ENCODE measurements around the gene RBM33.

RBM33 gene

DNA sequence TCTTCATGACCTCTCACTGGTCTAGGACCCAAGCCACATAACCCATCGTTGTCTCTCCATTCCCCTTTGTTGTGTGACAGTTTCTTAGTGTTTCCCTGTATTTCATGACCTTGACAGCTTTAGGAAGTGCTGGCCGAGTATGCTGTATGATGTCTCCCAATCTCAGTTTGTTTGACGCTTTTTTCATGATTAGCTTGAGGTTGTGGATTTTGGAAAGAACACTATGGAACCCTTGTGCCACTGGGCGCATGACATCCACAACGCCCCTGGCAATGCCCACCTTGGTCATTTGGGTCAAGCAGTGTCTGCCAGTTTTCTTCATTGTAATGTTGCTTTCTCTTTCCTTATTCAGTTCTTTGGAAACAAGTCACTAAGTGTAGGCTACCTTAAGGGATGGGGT, 52.3 kb downstream of the RBM33 start:
- no peak overlapping the region for H3K27ac ChIP-seq (ENCODE audit: low read length)
- H3K4me1 ChIP-seq (ENCODE audit: control insufficient read depth in 1 of 2, insufficient read depth in 2 of 2, low read length in 2 of 2), result peaks cover 4 to 5% of the 10 kb centered on the region in 2 donors
- no peak overlapping the region for H3K4me3 ChIP-seq (ENCODE audit: low read depth in 1 of 2, low read length in 2 of 2)
- no peaks in the 10 kb centered on the region for H3K27me3 ChIP-seq (ENCODE audit: low read depth, low read length)
- peaks cover 3 to 11% of the 10 kb centered on the region in 2 donors for H3K36me3 ChIP-seq (ENCODE audit: control insufficient read depth in 1 of 2, insufficient read depth in 2 of 2, low read length in 2 of 2)
- H3K9me3 ChIP-seq (ENCODE audit: control insufficient read depth in 1 of 2, low read length in 2 of 2), result no peaks in the 10 kb centered on the region

DNA sequence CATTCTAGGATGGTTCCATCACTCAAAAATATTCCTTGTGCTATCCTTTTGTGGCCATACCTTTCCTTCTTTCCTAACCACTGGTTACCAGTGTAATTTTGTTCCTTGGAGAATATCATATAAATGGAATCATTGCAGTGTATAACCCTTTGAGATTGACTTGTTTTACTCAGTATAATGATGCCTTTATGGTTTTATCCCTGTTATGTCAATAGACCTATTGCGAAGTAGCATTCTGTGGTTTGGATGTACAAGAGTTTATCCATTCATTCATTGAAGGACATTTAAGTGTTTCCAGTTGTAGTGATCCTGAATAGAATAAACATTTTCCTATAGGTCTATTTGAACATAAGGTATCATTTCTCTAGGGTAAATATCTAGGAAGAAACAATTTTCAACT, 54.2 kb downstream of the RBM33 start:
- H3K4me1 ChIP-seq (ENCODE audit: control insufficient read depth in 1 of 2, insufficient read depth in 2 of 2, low read length in 2 of 2), result peaks cover 0 to 4% of the 10 kb centered on the region in 2 donors
- no peak overlapping the region for H3K4me3 ChIP-seq (ENCODE audit: low read depth in 1 of 2, low read length in 2 of 2)

DNA sequence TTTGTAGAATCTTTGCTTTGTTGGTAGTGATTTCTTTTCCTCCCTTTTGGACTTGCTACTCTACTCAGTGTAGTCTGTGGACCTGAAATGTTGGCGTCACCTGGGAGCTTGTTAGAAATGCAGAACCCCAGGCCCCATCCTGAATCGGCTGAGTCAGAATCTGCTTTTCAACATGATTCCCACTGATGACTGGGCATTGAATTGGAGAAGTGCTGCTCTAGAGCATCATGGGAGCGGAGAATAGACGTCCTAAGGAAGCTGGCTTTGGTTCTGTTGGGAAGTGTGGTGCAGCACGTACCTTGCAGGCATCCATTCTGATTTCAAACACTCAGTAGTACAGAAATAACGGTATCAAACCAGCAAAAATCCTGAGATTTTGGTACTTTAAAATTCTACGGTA, 54.7 kb downstream of the RBM33 start:
- Histone ChIP-seq H3K9me3 (ENCODE audit: control insufficient read depth in 1 of 2, low read length in 2 of 2) (no peaks in the 10 kb centered on the region), H3K27ac (ENCODE audit: low read length) (no peak overlapping the region), H3K36me3 (ENCODE audit: control insufficient read depth in 1 of 2, insufficient read depth in 2 of 2, low read length in 2 of 2) (peaks cover 16 to 33% of the 10 kb centered on the region in 2 donors), H3K4me3 (ENCODE audit: low read depth in 1 of 2, low read length in 2 of 2) (no peak overlapping the region), H3K4me1 (ENCODE audit: control insufficient read depth in 1 of 2, insufficient read depth in 2 of 2, low read length in 2 of 2) (peaks cover 0 to 4% of the 10 kb centered on the region in 2 donors), H3K27me3 (ENCODE audit: low read depth, low read length) (no peaks in the 10 kb centered on the region)

More for the DNA sequence above, 54.2 kb downstream of the RBM33 start:
- peaks cover 12 to 28% of the 10 kb centered on the region in 2 donors for H3K36me3 ChIP-seq (ENCODE audit: control insufficient read depth in 1 of 2, insufficient read depth in 2 of 2, low read length in 2 of 2)
- H3K27me3 ChIP-seq (ENCODE audit: low read depth, low read length), result no peaks in the 10 kb centered on the region
- H3K9me3 ChIP-seq (ENCODE audit: control insufficient read depth in 1 of 2, low read length in 2 of 2), result no peaks in the 10 kb centered on the region
- no peak overlapping the region for H3K27ac ChIP-seq (ENCODE audit: low read length)

DNA sequence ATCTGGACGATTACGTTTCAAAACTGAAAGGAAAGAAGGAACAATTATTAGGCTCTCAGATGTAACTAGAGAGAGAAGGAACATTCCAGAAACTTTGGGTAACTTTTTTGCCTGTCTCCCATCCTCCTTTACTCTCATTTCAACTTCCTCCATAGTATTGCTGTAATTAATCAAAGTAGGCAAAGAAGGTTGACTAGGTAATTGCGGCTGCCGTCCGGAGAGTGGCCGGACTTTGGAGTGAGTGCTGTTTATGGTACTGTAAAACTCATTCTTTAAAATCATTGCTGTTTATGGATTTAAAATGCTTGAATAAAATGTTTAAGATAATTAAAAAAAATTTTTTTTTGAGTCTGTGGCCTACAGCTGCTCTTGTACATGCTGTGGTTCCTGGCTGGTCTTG, 56.4 kb downstream of the RBM33 start:
- Histone ChIP-seq H3K27ac (ENCODE audit: low read length) (no peak overlapping the region), H3K4me1 (ENCODE audit: control insufficient read depth in 1 of 2, insufficient read depth in 2 of 2, low read length in 2 of 2) (peaks cover 0 to 4% of the 10 kb centered on the region in 2 donors), H3K4me3 (ENCODE audit: low read depth in 1 of 2, low read length in 2 of 2) (no peak overlapping the region), H3K9me3 (ENCODE audit: control insufficient read depth in 1 of 2, low read length in 2 of 2) (no peaks in the 10 kb centered on the region), H3K27me3 (ENCODE audit: low read depth, low read length) (no peaks in the 10 kb centered on the region), H3K36me3 (ENCODE audit: control insufficient read depth in 1 of 2, insufficient read depth in 2 of 2, low read length in 2 of 2) (peaks cover 27 to 36% of the 10 kb centered on the region in 2 donors)

DNA sequence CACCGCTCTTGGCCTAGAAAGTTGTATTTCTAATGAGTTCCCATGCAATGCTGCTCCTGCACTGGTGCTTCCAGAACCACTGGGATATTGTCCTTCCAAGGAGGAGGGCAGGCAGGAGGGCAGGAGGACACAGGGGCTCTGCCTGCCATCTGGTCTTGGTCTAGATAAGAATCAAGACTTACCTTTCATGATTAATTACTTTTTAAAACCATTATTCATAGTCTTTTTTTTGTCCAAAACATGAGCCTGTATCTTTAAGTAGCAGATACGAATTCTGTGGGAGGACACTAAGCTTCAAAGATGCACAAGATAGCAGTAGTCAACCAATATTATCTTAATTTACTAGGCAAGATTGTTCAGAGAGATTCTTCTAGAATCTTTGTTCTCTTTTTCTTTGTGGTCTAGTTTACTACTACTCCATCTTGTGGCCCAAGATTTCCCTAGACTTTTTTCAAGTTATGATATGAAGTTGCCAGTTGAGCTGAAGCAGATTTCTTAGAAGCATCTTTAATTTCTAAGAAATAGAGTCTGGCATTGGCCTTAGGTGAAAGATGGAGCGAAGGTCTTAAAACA, 57.6 kb downstream of the RBM33 start:
- no peaks in the 10 kb centered on the region for H3K27me3 ChIP-seq (ENCODE audit: low read depth, low read length)
- H3K9me3 ChIP-seq (ENCODE audit: control insufficient read depth in 1 of 2, low read length in 2 of 2), result no peaks in the 10 kb centered on the region
- H3K27ac ChIP-seq (ENCODE audit: low read length), result no peak overlapping the region
- H3K4me3 ChIP-seq (ENCODE audit: low read depth in 1 of 2, low read length in 2 of 2), result no peak overlapping the region
- H3K36me3 ChIP-seq (ENCODE audit: control insufficient read depth in 1 of 2, insufficient read depth in 2 of 2, low read length in 2 of 2), result peaks cover 33 to 48% of the 10 kb centered on the region in 2 donors
- H3K4me1 ChIP-seq (ENCODE audit: control insufficient read depth in 1 of 2, insufficient read depth in 2 of 2, low read length in 2 of 2), result peaks cover 0 to 4% of the 10 kb centered on the region in 2 donors

DNA sequence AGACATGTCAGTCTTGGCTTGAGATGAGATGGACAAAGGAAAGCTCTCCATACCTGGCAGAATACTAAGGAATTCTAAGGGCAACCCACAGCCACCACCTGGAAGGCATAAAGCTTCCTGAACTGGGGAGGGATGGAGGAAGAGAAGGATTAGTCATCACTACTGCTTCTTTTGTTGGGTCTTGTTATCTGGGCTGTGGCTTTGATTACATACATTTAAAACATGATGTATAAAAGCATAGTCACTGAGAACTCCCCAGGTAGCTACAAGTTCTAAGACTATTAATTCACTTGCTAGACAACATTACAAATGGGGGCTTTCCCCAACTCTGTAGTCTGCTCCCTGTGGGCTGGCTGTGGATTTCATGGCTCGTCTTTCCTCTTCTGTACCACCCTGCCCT, 58.2 kb downstream of the RBM33 start:
- Histone ChIP-seq H3K4me1 (ENCODE audit: control insufficient read depth in 1 of 2, insufficient read depth in 2 of 2, low read length in 2 of 2) (peaks cover 0 to 4% of the 10 kb centered on the region in 2 donors), H3K36me3 (ENCODE audit: control insufficient read depth in 1 of 2, insufficient read depth in 2 of 2, low read length in 2 of 2) (peaks cover 34 to 51% of the 10 kb centered on the region in 2 donors), H3K9me3 (ENCODE audit: control insufficient read depth in 1 of 2, low read length in 2 of 2) (no peaks in the 10 kb centered on the region), H3K27ac (ENCODE audit: low read length) (no peak overlapping the region), H3K4me3 (ENCODE audit: low read depth in 1 of 2, low read length in 2 of 2) (no peak overlapping the region), H3K27me3 (ENCODE audit: low read depth, low read length) (no peaks in the 10 kb centered on the region)

DNA sequence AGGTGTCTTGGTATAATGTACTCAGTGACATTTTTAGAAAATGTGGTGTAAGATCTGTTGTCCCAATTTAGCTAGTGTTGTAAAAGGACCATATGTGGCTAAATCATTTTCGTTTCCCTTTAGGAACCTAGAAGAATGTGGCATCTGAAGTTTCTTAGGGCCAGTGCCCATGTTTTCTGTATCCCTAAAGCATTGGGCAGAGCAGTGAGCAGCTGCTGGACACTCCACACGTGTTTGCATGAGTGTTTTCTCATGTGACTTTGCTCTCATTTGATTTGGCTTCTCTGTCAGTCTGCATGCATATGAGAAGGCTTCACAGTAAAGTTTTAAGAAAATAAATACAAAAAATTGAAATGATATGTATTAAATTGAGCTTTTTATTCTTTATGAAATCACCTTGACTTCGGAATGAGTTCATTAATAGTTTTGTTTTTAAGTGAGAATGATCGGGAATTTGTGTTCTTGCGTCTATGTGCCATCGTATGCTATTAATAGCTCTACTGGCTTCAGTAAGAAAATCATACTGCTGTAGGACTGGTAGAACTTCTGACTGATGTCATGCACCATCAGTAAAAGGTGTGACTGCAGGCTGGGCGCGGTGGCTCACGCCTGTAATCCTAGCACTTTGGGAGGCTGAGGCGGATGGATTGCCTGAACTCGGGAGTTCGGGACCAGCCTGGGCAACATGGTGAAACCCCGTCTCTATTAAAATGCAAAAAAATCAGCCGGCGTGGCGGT, 61.3 kb downstream of the RBM33 start:
- no peaks in the 10 kb centered on the region for H3K4me1 ChIP-seq (ENCODE audit: control insufficient read depth in 1 of 2, insufficient read depth in 2 of 2, low read length in 2 of 2)
- H3K27me3 ChIP-seq (ENCODE audit: low read depth, low read length), result no peaks in the 10 kb centered on the region
- peaks cover 54 to 69% of the 10 kb centered on the region in 2 donors for H3K36me3 ChIP-seq (ENCODE audit: control insufficient read depth in 1 of 2, insufficient read depth in 2 of 2, low read length in 2 of 2)
- no peak overlapping the region for H3K4me3 ChIP-seq (ENCODE audit: low read depth in 1 of 2, low read length in 2 of 2)
- no peaks in the 10 kb centered on the region for H3K9me3 ChIP-seq (ENCODE audit: control insufficient read depth in 1 of 2, low read length in 2 of 2)
- H3K27ac ChIP-seq (ENCODE audit: low read length), result no peak overlapping the region

DNA sequence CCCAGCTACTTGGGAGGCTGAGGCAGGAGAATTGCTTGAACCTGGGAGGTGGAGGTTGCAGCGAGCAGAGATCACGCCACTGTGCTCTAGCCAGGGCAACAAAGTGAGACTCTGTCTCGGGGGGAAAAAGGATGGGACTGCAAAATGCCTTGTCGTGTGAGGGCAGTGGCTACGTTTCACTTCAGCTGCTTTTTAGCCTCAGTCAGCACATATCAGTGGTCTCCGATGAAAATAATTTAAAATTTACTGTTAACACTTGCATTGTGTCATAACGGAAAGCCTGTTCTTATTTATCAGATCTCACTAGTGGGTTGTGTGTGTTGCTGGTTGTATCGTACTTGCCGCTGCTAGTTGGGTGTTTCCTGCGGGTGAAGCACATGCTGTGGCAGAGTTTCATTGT, 61.9 kb downstream of the RBM33 start:
- H3K27ac ChIP-seq (ENCODE audit: low read length), result no peak overlapping the region
- peaks cover 58 to 68% of the 10 kb centered on the region in 2 donors for H3K36me3 ChIP-seq (ENCODE audit: control insufficient read depth in 1 of 2, insufficient read depth in 2 of 2, low read length in 2 of 2)
- H3K27me3 ChIP-seq (ENCODE audit: low read depth, low read length), result no peaks in the 10 kb centered on the region
- no peaks in the 10 kb centered on the region for H3K9me3 ChIP-seq (ENCODE audit: control insufficient read depth in 1 of 2, low read length in 2 of 2)
- H3K4me3 ChIP-seq (ENCODE audit: low read depth in 1 of 2, low read length in 2 of 2), result no peak overlapping the region
- H3K4me1 ChIP-seq (ENCODE audit: control insufficient read depth in 1 of 2, insufficient read depth in 2 of 2, low read length in 2 of 2), result no peaks in the 10 kb centered on the region

DNA sequence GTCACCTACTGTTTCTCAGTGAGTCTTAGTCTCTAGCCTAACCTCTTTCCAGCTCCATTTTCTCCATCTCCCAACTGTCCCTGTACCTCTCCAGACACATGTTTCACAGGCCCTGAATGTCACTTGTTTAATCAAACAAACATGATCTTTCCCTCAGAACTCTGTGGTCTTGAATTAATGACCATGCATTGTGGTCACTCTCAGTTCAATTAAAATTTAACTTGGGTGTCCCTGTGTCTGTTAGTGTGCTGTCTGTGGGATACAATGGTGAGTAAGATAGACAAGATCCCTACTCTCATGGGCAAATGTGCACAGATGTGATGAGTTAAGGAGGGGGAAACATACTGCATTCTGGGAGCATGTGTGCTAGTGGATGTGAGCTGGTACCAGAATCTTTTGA, 65.0 kb downstream of the RBM33 start:
- Histone ChIP-seq H3K9me3 (ENCODE audit: control insufficient read depth in 1 of 2, low read length in 2 of 2) (no peaks in the 10 kb centered on the region), H3K27me3 (ENCODE audit: low read depth, low read length) (no peaks in the 10 kb centered on the region), H3K27ac (ENCODE audit: low read length) (no peak overlapping the region), H3K4me1 (ENCODE audit: control insufficient read depth in 1 of 2, insufficient read depth in 2 of 2, low read length in 2 of 2) (no peaks in the 10 kb centered on the region), H3K36me3 (ENCODE audit: control insufficient read depth in 1 of 2, insufficient read depth in 2 of 2, low read length in 2 of 2) (peaks cover 62 to 66% of the 10 kb centered on the region in 2 donors), H3K4me3 (ENCODE audit: low read depth in 1 of 2, low read length in 2 of 2) (no peak overlapping the region)

DNA sequence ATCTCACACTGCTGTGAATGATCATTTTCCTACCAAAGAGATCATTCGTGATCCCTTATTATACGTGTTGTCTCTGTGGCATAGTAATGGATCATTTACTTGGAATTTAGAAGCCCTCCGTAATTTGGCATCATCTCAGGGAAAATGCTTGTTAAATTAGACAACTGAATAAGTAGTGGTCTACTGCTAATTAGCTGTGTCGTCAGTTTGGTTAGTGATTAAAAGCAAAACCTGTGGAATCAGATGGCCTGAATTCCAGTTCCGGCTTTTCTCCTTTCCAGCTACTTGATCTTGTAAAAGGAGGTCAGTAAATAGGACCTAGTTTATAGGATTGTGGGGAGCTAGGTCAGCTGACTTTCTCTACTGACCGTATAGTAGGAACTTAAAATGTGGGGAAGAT, 65.6 kb downstream of the RBM33 start:
- Histone ChIP-seq H3K27ac (ENCODE audit: low read length) (no peak overlapping the region), H3K27me3 (ENCODE audit: low read depth, low read length) (no peaks in the 10 kb centered on the region), H3K4me1 (ENCODE audit: control insufficient read depth in 1 of 2, insufficient read depth in 2 of 2, low read length in 2 of 2) (no peaks in the 10 kb centered on the region), H3K9me3 (ENCODE audit: control insufficient read depth in 1 of 2, low read length in 2 of 2) (no peaks in the 10 kb centered on the region), H3K36me3 (ENCODE audit: control insufficient read depth in 1 of 2, insufficient read depth in 2 of 2, low read length in 2 of 2) (peaks cover 62 to 68% of the 10 kb centered on the region in 2 donors), H3K4me3 (ENCODE audit: low read depth in 1 of 2, low read length in 2 of 2) (no peak overlapping the region)

DNA sequence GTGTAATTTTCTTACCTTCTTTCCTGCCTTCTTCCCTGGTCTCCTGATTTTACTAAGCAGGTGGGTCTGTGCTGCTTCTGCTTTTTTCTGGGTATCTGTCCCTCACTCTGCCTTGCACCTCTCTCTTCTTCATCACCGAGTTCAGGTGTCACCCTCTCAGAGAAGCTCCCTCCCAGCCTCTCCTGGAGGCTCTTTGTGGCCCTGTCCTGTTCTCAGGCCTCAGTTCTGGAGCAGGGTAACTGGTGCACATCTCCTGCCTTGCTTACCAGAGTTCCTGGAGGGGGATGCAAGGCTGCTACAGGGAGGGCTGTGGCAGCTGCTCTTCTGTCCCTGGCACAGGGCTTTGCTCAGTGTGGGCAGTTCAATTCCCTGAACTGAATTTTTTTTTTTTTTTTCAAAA, 66.1 kb downstream of the RBM33 start:
- no peaks in the 10 kb centered on the region for H3K27me3 ChIP-seq (ENCODE audit: low read depth, low read length)
- no peak overlapping the region for H3K27ac ChIP-seq (ENCODE audit: low read length)
- no peak overlapping the region for H3K4me3 ChIP-seq (ENCODE audit: low read depth in 1 of 2, low read length in 2 of 2)
- peaks cover 62 to 67% of the 10 kb centered on the region in 2 donors for H3K36me3 ChIP-seq (ENCODE audit: control insufficient read depth in 1 of 2, insufficient read depth in 2 of 2, low read length in 2 of 2)
- no peaks in the 10 kb centered on the region for H3K9me3 ChIP-seq (ENCODE audit: control insufficient read depth in 1 of 2, low read length in 2 of 2)
- H3K4me1 ChIP-seq (ENCODE audit: control insufficient read depth in 1 of 2, insufficient read depth in 2 of 2, low read length in 2 of 2), result no peaks in the 10 kb centered on the region
